ENCODE results near the gene LAMB1. TPM values are rescaled to one million over a fixed set of nuclear protein-coding genes. Genes with fewer than 3 reads are reported as not detected.

LAMB1 gene
- total and polyA plus RNA-seq, 2 of the 13 experiments (the other 11 are each of a cell fraction or from before 2014, with no cell fraction given), result 109 to 124 TPM

GRCh38 chr7:107976620-107977019, 26.3 kb downstream of the LAMB1 start:
- in situ Hi-C loops (cut with HindIII; ENCODE audit: extremely low pct_ligation_motif_present, low pct_unique_long_range_greater_than_20kb) (no loop called here), intact Hi-C loops (cut with micrococcal nuclease; ENCODE audit: unreplicated experiment) (no loop called here)
- no peaks in the 10 kb centered on the region for H3K79me2 ChIP-seq (ENCODE audit: insufficient read depth, low read length)
- no peaks in the 10 kb centered on the region for H3K9me3 ChIP-seq (ENCODE audit: low read length)
- peaks cover 26 to 71% of the 10 kb centered on the region in 2 experiments for H3K36me3 ChIP-seq (replicated peaks in 1 of 2; ENCODE audit: control insufficient read depth in 1 of 2, insufficient read depth in 2 of 2, low read length in 2 of 2)
- TF ChIP-seq NR2C2 (CRISPR knock-in tag; IDR thresholded peaks at IDR 0.05; ENCODE audit: borderline replicate concordance) (no peak), MED1 (CRISPR knock-in tag; IDR thresholded peaks at IDR 0.05) (no peak), ZNF746 (CRISPR knock-in tag; IDR thresholded peaks at IDR 0.05) (no peak), RBFOX2 (IDR thresholded peaks at IDR 0.05; ENCODE audit: low read depth, low read length) (no peak), MEIS2 (CRISPR knock-in tag; IDR thresholded peaks at IDR 0.05) (no peak), ZNF766 (CRISPR knock-in tag; IDR thresholded peaks at IDR 0.05; ENCODE audit: borderline replicate concordance) (no peak), USF2 (IDR thresholded peaks at IDR 0.05; ENCODE audit: low read depth, low read length) (no peak), USF2 (CRISPR knock-in tag; IDR thresholded peaks at IDR 0.05; ENCODE audit: borderline replicate concordance) (no peak), ZSCAN12 (CRISPR knock-in tag; IDR thresholded peaks at IDR 0.05) (no peak), ZNF510 (CRISPR knock-in tag; IDR thresholded peaks at IDR 0.05; ENCODE audit: low read depth) (no peak), ZNF234 (CRISPR knock-in tag; conservative IDR thresholded peaks at IDR 0.05) (no peak), CSRNP2 (CRISPR knock-in tag; conservative IDR thresholded peaks at IDR 0.05; ENCODE audit: low read depth) (no peak), SRF (IDR thresholded peaks at IDR 0.05; ENCODE audit: low read depth, low read length) (no peak)
- H3K27ac ChIP-seq (ENCODE audit: extremely low read length, insufficient read depth, low read length), result no peak overlapping the region
- WGBS (ENCODE audit: low lambda C conversion rate), result 26% methylated on average over 1 of the region's 1 CpG
- ChIA-PET POLR2A (no interaction called here), CTCF (ENCODE audit: low intra/inter-chr PET ratio, low total read pairs) (no interaction called here)
- H2AFZ ChIP-seq (ENCODE audit: low read length), result no peak overlapping the region
- DNase-seq (ENCODE audit: low spot score) (no peak), FAIRE-seq (no peak), ATAC-seq (no peak)
- H3K9ac ChIP-seq (ENCODE audit: insufficient read depth, low read depth, low read length), result no peak overlapping the region
- no peaks in the 10 kb centered on the region for H4K20me1 ChIP-seq (ENCODE audit: insufficient read depth, low read length)
- no peak overlapping the region for H3K4me2 ChIP-seq (ENCODE audit: low read depth, low read length)
- BruUV-seq (replicated peaks), result no TSS peak
- no peak overlapping the region for H3K4me3 ChIP-seq (replicated peaks in 1 of 3; ENCODE audit: insufficient read depth in 1 of 3, low read depth in 2 of 3, low read length in 3 of 3)
- H3K4me1 ChIP-seq (ENCODE audit: insufficient read depth, low read length), result peaks cover 21% of the 10 kb centered on the region
- no peaks in the 10 kb centered on the region for H3K27me3 ChIP-seq (ENCODE audit: control insufficient read depth in 1 of 2, insufficient read depth in 2 of 2, low read length in 2 of 2)

Measured in HepG2 (cell line).